Measurements from ENCODE around the gene TNFRSF12A.

The TNFRSF12A gene

GRCh38 chr16:3020247-3020603 is at the start of gene TNFRSF12A:
Gene TNFRSF12A, plus strand, starts transcription at chr16:3020368. Its CDS starts 30 bp downstream, at chr16:3020398.
- peaks cover 30% of the 10 kb centered on the region for H3K79me2 ChIP-seq (ENCODE audit: insufficient read depth, low read length)
- no peaks in the 10 kb centered on the region for H3K9me3 ChIP-seq (ENCODE audit: insufficient read depth, low read depth, low read length)
- no peaks in the 10 kb centered on the region for H3K27me3 ChIP-seq (ENCODE audit: insufficient read depth, low read length, poor library complexity, severe bottlenecking)
- H3K4me3 ChIP-seq (ENCODE audit: low read length, poor library complexity, severe bottlenecking) = peak within 1 kb of the TSS; percentile 75
- H3K4me2 ChIP-seq (ENCODE audit: low read depth, low read length, poor library complexity, severe bottlenecking) = peak within 1 kb of the TSS; percentile 85
- no peaks in the 10 kb centered on the region for H3F3A ChIP-seq (ENCODE audit: low read depth)
- peaks cover 12% of the 10 kb centered on the region for H4K20me1 ChIP-seq (ENCODE audit: insufficient read depth, low read length, poor library complexity, severe bottlenecking)
- peaks cover 15% of the 10 kb centered on the region for H3K4me1 ChIP-seq (ENCODE audit: insufficient read depth, low read length, poor library complexity, severe bottlenecking)
- no peaks in the 10 kb centered on the region for H3K36me3 ChIP-seq (ENCODE audit: insufficient read depth, low read length)
- H2AFZ ChIP-seq (ENCODE audit: low read length) = peak within 1 kb of the TSS; percentile 73; the same call in 1 of the 2 replicates
- no peak for TF ChIP-seq EZH2phosphoT487 (IDR thresholded peaks at IDR 0.05; ENCODE audit: borderline replicate concordance)
- TF ChIP-seq CTCF (conservative IDR thresholded peaks at IDR 0.05; ENCODE audit: low read length) = no peak
- peak within 1 kb of the TSS; percentile 83 for H3K9ac ChIP-seq (ENCODE audit: low read depth, low read length, poor library complexity, severe bottlenecking)
- H3K9me2 ChIP-seq (replicated peaks; ENCODE audit: low read depth, low read length) = no peaks in the 10 kb centered on the region

- Histone ChIP-seq H3K79me2 (ENCODE audit: insufficient read depth, low read length) (peaks cover 11% of the 10 kb centered on the region; the same call in 1 of the 2 replicates), H3K36me3 (ENCODE audit: insufficient read depth, low read length) (no peaks in the 10 kb centered on the region), H3K9me3 (ENCODE audit: insufficient read depth, low read depth, low read length) (no peaks in the 10 kb centered on the region), H3K4me3 (ENCODE audit: low read length, poor library complexity, severe bottlenecking) (peak overlapping the region; percentile 77), H3K9ac (ENCODE audit: low read depth, low read length, poor library complexity, severe bottlenecking) (peak overlapping the region; percentile 62), H4K20me1 (ENCODE audit: insufficient read depth, low read length, poor library complexity, severe bottlenecking) (peaks cover 7% of the 10 kb centered on the region), H2AFZ (ENCODE audit: low read length) (no peak overlapping the region), H3K4me2 (ENCODE audit: low read depth, low read length, poor library complexity, severe bottlenecking) (peak overlapping the region; percentile 71), H3K4me1 (ENCODE audit: insufficient read depth, low read length, poor library complexity, severe bottlenecking) (peaks cover 2% of the 10 kb centered on the region), H3F3A (ENCODE audit: low read depth) (no peaks in the 10 kb centered on the region), H3K9me2 (replicated peaks; ENCODE audit: low read depth, low read length) (no peaks in the 10 kb centered on the region), H3K27me3 (ENCODE audit: insufficient read depth, low read length, poor library complexity, severe bottlenecking) (no peaks in the 10 kb centered on the region)
- TF ChIP-seq EZH2phosphoT487 (IDR thresholded peaks at IDR 0.05; ENCODE audit: borderline replicate concordance) = no peak
- TF ChIP-seq CTCF (conservative IDR thresholded peaks at IDR 0.05; ENCODE audit: low read length) = no peak
These were observed 49.6 kb upstream of the TNFRSF12A start for GRCh38 chr16:2970563-2970962.

- H3K4me3 ChIP-seq (ENCODE audit: low read length, poor library complexity, severe bottlenecking) = peak overlapping the region; percentile 77
- peaks cover 11% of the 10 kb centered on the region; the same call in 1 of the 2 replicates for H3K79me2 ChIP-seq (ENCODE audit: insufficient read depth, low read length)
- TF ChIP-seq CTCF (conservative IDR thresholded peaks at IDR 0.05; ENCODE audit: low read length) (peak; percentile 15; the same call in 1 of the 2 replicates), EZH2phosphoT487 (IDR thresholded peaks at IDR 0.05; ENCODE audit: borderline replicate concordance) (no peak)
These were observed 48.8 kb upstream of the TNFRSF12A start for GRCh38 chr16:2971134-2971984.

More at GRCh38 chr16:2971134-2971984, 48.8 kb upstream of the TNFRSF12A start:
- peaks cover 2% of the 10 kb centered on the region for H3K4me1 ChIP-seq (ENCODE audit: insufficient read depth, low read length, poor library complexity, severe bottlenecking)
- H3K4me2 ChIP-seq (ENCODE audit: low read depth, low read length, poor library complexity, severe bottlenecking) = peak overlapping the region; percentile 71
- no peaks in the 10 kb centered on the region for H3K9me2 ChIP-seq (replicated peaks; ENCODE audit: low read depth, low read length)
- no peak overlapping the region for H2AFZ ChIP-seq (ENCODE audit: low read length)
- H3K9ac ChIP-seq (ENCODE audit: low read depth, low read length, poor library complexity, severe bottlenecking) = peak overlapping the region; percentile 62
- no peaks in the 10 kb centered on the region for H3K27me3 ChIP-seq (ENCODE audit: insufficient read depth, low read length, poor library complexity, severe bottlenecking)
- no peaks in the 10 kb centered on the region for H3F3A ChIP-seq (ENCODE audit: low read depth)
- no peaks in the 10 kb centered on the region for H3K9me3 ChIP-seq (ENCODE audit: insufficient read depth, low read depth, low read length)
- no peaks in the 10 kb centered on the region for H3K36me3 ChIP-seq (ENCODE audit: insufficient read depth, low read length)
- H4K20me1 ChIP-seq (ENCODE audit: insufficient read depth, low read length, poor library complexity, severe bottlenecking) = peaks cover 7% of the 10 kb centered on the region
